IPS-NIHi11 (cell line): ENCODE measurements around the gene RNF181.
"Not testable (repeated sequence)": the region's sequence is repeated elsewhere in the genome, so short reads cannot be mapped to it uniquely, and the experiment has no call there.

Experiments used
- DNase-seq: peaks from one replicate; pipeline ENCODE4 v3.0.0; 2012; ENCODE audit warnings: mixed read lengths, low spot score

Gene RNF181

GRCh38 chr2:85596486-85597143 lies 1.1 kb downstream of the RNF181 start:
- DNase-seq, result no peak

GRCh38 chr2:85597241-85597640 lies 1.7 kb downstream of the RNF181 start:
- no peak for DNase-seq

GRCh38 chr2:85598594-85599340 lies 3.2 kb downstream of the RNF181 start:
- no peak for DNase-seq

GRCh38 chr2:85599468-85600234 lies 4.1 kb downstream of the RNF181 start:
- no peak for DNase-seq

GRCh38 chr2:85600235-85600575 lies 4.7 kb downstream of the RNF181 start:
- no peak for DNase-seq

- DNase-seq, result no peak
Observed at GRCh38 chr2:85600951-85601770, 5.6 kb downstream of the RNF181 start.

- DNase-seq, result peak; percentile 80
Observed at GRCh38 chr2:85601771-85602475, 6.4 kb downstream of the RNF181 start.

GRCh38 chr2:85602476-85603234 lies 7.1 kb downstream of the RNF181 start, which contains the start of gene TMEM150A:
TMEM150A (minus strand) TSS chr2:85602698; CDS start chr2:85601948, 750 bp downstream.
- DNase-seq, result peak; percentile 94

GRCh38 chr2:85604133-85604444 lies 8.5 kb downstream of the RNF181 start:
- DNase-seq, result not testable (repeated sequence)

GRCh38 chr2:85604568-85605339 lies 9.2 kb downstream of the RNF181 start:
- no peak for DNase-seq

- no peak for DNase-seq
Observed at GRCh38 chr2:85605406-85606115, 10.0 kb downstream of the RNF181 start.

- no peak for DNase-seq
Observed at GRCh38 chr2:85606116-85606455, 10.5 kb downstream of the RNF181 start.

- DNase-seq, result no peak
Observed at GRCh38 chr2:85607268-85608215, 12.0 kb downstream of the RNF181 start.

GRCh38 chr2:85611217-85611704 lies 15.7 kb downstream of the RNF181 start:
- DNase-seq, result no peak

- DNase-seq, result peak; percentile 95
Observed at GRCh38 chr2:85611705-85612587, 16.4 kb downstream of the RNF181 start, which contains the start of gene C2orf68. C2orf68 (minus strand) TSS chr2:85612066; CDS start chr2:85611984, 82 bp downstream.

GRCh38 chr2:85613717-85614515 lies 18.4 kb downstream of the RNF181 start:
- DNase-seq, result no peak
